ENCODE measurements around the gene PVALB. TPM values are rescaled to one million over a fixed set of nuclear protein-coding genes. Genes with fewer than 3 reads are reported as not detected.

PVALB gene
- total and polyA plus RNA-seq, 2 donors (not counting 3 experiments of a cell fraction or from before 2014, with no cell fraction given) = not detected

- FAIRE-seq = no peak
- CTCF ChIA-PET = interaction anchor here (1.1 to 2.8 kb wide), 3 partner anchors 16 to 53 kb away, joined by 3 to 18 read pairs (median 3); no protein-coding TSS in a partner anchor
- no peak for TF ChIP-seq MYC (IDR thresholded peaks at IDR 0.05; ENCODE audit: low read depth, low read length)
Observed at GRCh38 chr22:36803358-36803757, 13.5 kb downstream of the PVALB start.

GRCh38 chr22:36798674-36799066, 18.2 kb downstream of the PVALB start:
- Histone ChIP-seq H2AFZ (ENCODE audit: low read depth, low read length) (no peak overlapping the region), H3K9ac (replicated peaks; ENCODE audit: extremely low read depth, insufficient read depth, low read length) (no peak overlapping the region), H4K20me1 (replicated peaks; ENCODE audit: control insufficient read depth, extremely low read depth, insufficient read depth, low read length) (no peaks in the 10 kb centered on the region), H3K79me2 (ENCODE audit: control insufficient read depth, insufficient read depth, low read length) (no peaks in the 10 kb centered on the region), H3K4me2 (ENCODE audit: insufficient read depth, low read length) (no peak overlapping the region), H3K9me3 (replicated peaks; ENCODE audit: control insufficient read depth, insufficient read depth, low read length) (no peaks in the 10 kb centered on the region), H3K27ac (ENCODE audit: insufficient read depth, low read depth, low read length) (no peak overlapping the region), H3K9me1 (replicated peaks; ENCODE audit: control insufficient read depth, extremely low read depth, insufficient read depth, low read length) (no peaks in the 10 kb centered on the region), H3K4me3 (replicated peaks in 1 of 3; ENCODE audit: insufficient read depth in 1 of 3, low read depth in 1 of 3, low read length in 3 of 3) (no peak overlapping the region), H3K4me1 (ENCODE audit: control insufficient read depth, extremely low read depth, insufficient read depth, low read length) (no peaks in the 10 kb centered on the region), H3K27me3 (ENCODE audit: control insufficient read depth in 2 of 2, insufficient read depth in 2 of 2, low read length in 2 of 2) (peaks cover 9 to 13% of the 10 kb centered on the region in 2 experiments), H3K36me3 (ENCODE audit: control insufficient read depth in 2 of 2, extremely low read depth in 1 of 2, insufficient read depth in 2 of 2, low read length in 2 of 2) (no peaks in the 10 kb centered on the region)
- dilution Hi-C loops (cut with MboI; ENCODE audit: extremely low pct_ligation_motif_present, low sequenced_read_pairs) (no loop called here), intact Hi-C loops (cut with micrococcal nuclease) (no loop called here)
- FAIRE-seq (no peak), DNase-seq (ENCODE audit: low read depth, low spot score) (no peak)
- ChIA-PET POLR2A (no interaction called here), CTCF (no interaction called here)
- no peak for TF ChIP-seq JUN (IDR thresholded peaks at IDR 0.05; ENCODE audit: borderline replicate concordance, insufficient read depth, insufficient read length, low read depth)
- no peak for TF ChIP-seq POLR2A (IDR thresholded peaks at IDR 0.05; ENCODE audit: low read depth, low read length)
- no peak for TF ChIP-seq MYC (IDR thresholded peaks at IDR 0.05; ENCODE audit: low read depth, low read length)
- no peak for TF ChIP-seq POLR2AphosphoS5 (IDR thresholded peaks at IDR 0.05; ENCODE audit: insufficient read depth, low read depth, low read length)
- TF ChIP-seq GATA2 (IDR thresholded peaks at IDR 0.05; ENCODE audit: insufficient read depth, insufficient read length, low read depth, low read length) = no peak
- no peak for TF ChIP-seq EZH2 (IDR thresholded peaks at IDR 0.05; ENCODE audit: borderline replicate concordance, low read depth, low read length, severe bottlenecking)
- no peak for TF ChIP-seq CTCF (IDR thresholded peaks at IDR 0.05; ENCODE audit: extremely low read depth in 1 of 2, insufficient read depth in 1 of 2, low read depth in 1 of 2, low read length in 2 of 2)
- no peak for TF ChIP-seq MAX (IDR thresholded peaks at IDR 0.05; ENCODE audit: insufficient read depth, insufficient read length)
- no peak for TF ChIP-seq FOS (IDR thresholded peaks at IDR 0.05; ENCODE audit: borderline replicate concordance, insufficient read depth, low read length)
- BruUV-seq (replicated peaks) = no TSS peak

More at GRCh38 chr22:36803358-36803757, 13.5 kb downstream of the PVALB start:
- no peaks in the 10 kb centered on the region for H3K36me3 ChIP-seq (ENCODE audit: control insufficient read depth in 2 of 2, extremely low read depth in 1 of 2, insufficient read depth in 2 of 2, low read length in 2 of 2)
- no peak overlapping the region for H3K4me2 ChIP-seq (ENCODE audit: insufficient read depth, low read length)
- H3K79me2 ChIP-seq (ENCODE audit: control insufficient read depth, insufficient read depth, low read length) = no peaks in the 10 kb centered on the region
- no peak for DNase-seq (ENCODE audit: low read depth, low spot score)
- dilution Hi-C loops (cut with MboI; ENCODE audit: extremely low pct_ligation_motif_present, low sequenced_read_pairs) (no loop called here), intact Hi-C loops (cut with micrococcal nuclease) (no loop called here)
- H3K9me1 ChIP-seq (replicated peaks; ENCODE audit: control insufficient read depth, extremely low read depth, insufficient read depth, low read length) = no peaks in the 10 kb centered on the region
- H3K27ac ChIP-seq (ENCODE audit: insufficient read depth, low read depth, low read length) = no peak overlapping the region
- H3K9ac ChIP-seq (replicated peaks; ENCODE audit: extremely low read depth, insufficient read depth, low read length) = no peak overlapping the region
- H3K4me1 ChIP-seq (ENCODE audit: control insufficient read depth, extremely low read depth, insufficient read depth, low read length) = no peaks in the 10 kb centered on the region
- H3K4me3 ChIP-seq (replicated peaks in 1 of 3; ENCODE audit: insufficient read depth in 1 of 3, low read depth in 1 of 3, low read length in 3 of 3) = no peak overlapping the region
- H3K9me3 ChIP-seq (replicated peaks; ENCODE audit: control insufficient read depth, insufficient read depth, low read length) = no peaks in the 10 kb centered on the region
- no TSS peak for BruUV-seq (replicated peaks)
- no peaks in the 10 kb centered on the region for H4K20me1 ChIP-seq (replicated peaks; ENCODE audit: control insufficient read depth, extremely low read depth, insufficient read depth, low read length)
- POLR2A ChIA-PET = no interaction called here
- H2AFZ ChIP-seq (ENCODE audit: low read depth, low read length) = no peak overlapping the region
- peaks cover 7 to 11% of the 10 kb centered on the region in 2 experiments for H3K27me3 ChIP-seq (ENCODE audit: control insufficient read depth in 2 of 2, insufficient read depth in 2 of 2, low read length in 2 of 2)
